GM12892 (cell line): ENCODE results near the gene GDPGP1.

Experiments used
- POLR2A ChIP-seq: IDR thresholded peaks from 2 replicates; pipeline ENCODE4 v1.6.1; 2011; ENCODE audit warnings: low read depth, low read length, control low read depth
- TAF1 ChIP-seq: IDR thresholded peaks from 2 replicates; pipeline ENCODE4 v1.6.1; 2011; ENCODE audit warnings: low read depth, mild to moderate bottlenecking, control low read depth, low read length, borderline replicate concordance

DNA sequence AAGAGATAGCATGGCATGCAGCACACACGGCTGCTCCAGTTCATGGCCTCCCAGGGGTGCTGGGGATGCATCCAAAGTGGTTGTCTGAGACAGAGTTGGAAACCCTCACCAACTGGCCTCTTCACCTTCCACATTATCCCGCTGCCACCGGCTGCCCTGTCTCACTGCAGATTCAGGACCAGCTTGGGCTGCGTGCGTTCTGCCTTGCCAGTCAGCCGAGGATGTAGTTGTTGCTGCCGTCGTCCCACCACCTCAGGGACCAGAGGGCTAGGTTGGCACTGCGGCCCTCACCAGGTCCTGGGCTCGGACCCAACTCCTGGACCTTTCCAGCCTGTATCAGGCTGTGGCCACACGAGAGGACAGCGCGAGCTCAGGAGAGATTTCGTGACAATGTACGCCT lies 5.0 kb upstream of the GDPGP1 start:
- TF ChIP-seq TAF1 = no peak
- TF ChIP-seq POLR2A = no peak; the same call in 1 of the 2 replicates
